Epithelial cell of proximal tubule (primary cell): ENCODE data around the gene SPTSSB. TPM values are rescaled to one million over a fixed set of nuclear protein-coding genes. Genes with fewer than 3 reads are reported as not detected.
A peak's percentile ranks its signal among the peaks of the same experiment; 100 is the strongest.

Experiments
- DNase-seq: peaks from one replicate; pipeline ENCODE4 v3.0.0-alpha.2; 2011; ENCODE audit warnings: low read depth
- H3K4me3 ChIP-seq: 2 replicates; pipeline ENCODE4 v1.5.1; 2011; ENCODE audit warnings: low read depth, mild to moderate bottlenecking, low read length
- CTCF ChIP-seq: conservative IDR thresholded peaks from 2 replicates; pipeline ENCODE4 v1.5.1; 2012; ENCODE audit warnings: low read depth, mild to moderate bottlenecking, low read length
- total RNA-seq: library from RNA; depleted of rRNA; stranded (reverse); fragments of >200 nt; gene quantifications from 2 replicates; pipeline ENCODE4 v1.2.3, GENCODE V29; 2015

Gene SPTSSB, protein sequence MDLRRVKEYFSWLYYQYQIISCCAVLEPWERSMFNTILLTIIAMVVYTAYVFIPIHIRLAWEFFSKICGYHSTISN
- total RNA-seq, result 0.22 TPM in 1 of 2 replicates, not detected in the other

GRCh38 chr3:161371441-161372320 lies at the start of gene SPTSSB:
Gene SPTSSB (minus strand): TSS chr3:161371517. CDS start chr3:161346323, 25,194 bp downstream.
- peak within 1 kb of the TSS; percentile 61 for H3K4me3 ChIP-seq
- no peak for DNase-seq
- peak; percentile 36 for TF ChIP-seq CTCF

DNA sequence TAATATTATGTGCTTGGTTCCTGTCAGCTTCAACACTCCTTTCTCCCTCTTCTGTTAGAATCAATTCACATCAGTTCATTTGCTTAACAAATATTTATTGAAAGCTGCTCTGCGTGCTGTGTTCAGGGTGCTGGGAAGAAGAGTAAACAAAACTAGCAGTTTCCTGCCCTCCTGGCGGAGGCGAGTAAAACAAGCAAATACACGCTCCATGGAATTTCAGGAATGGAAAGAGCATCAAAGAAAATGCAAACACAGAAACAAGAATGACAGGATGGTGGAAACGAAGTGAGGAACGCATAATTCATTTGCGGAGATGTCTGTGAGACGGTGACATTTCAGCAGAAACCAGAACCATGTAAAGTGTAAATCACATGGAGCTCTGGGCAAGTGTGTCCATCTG lies 49.4 kb upstream of the SPTSSB start:
- DNase-seq, result no peak
- H3K4me3 ChIP-seq, result no peak overlapping the region
- TF ChIP-seq CTCF, result peak; percentile 17

- no peak overlapping the region for H3K4me3 ChIP-seq
- no peak for TF ChIP-seq CTCF
- no peak for DNase-seq
Measured at GRCh38 chr3:161419555-161420333, 48.4 kb upstream of the SPTSSB start.

- no peak for TF ChIP-seq CTCF
- DNase-seq, result peak; percentile 43
- H3K4me3 ChIP-seq, result no peak overlapping the region
Measured at GRCh38 chr3:161415506-161416231, 44.4 kb upstream of the SPTSSB start.

GRCh38 chr3:161414907-161415306 lies 43.6 kb upstream of the SPTSSB start:
- no peak overlapping the region for H3K4me3 ChIP-seq
- no peak for TF ChIP-seq CTCF
- no peak for DNase-seq

- DNase-seq, result no peak
- TF ChIP-seq CTCF, result no peak
- no peak overlapping the region for H3K4me3 ChIP-seq
Measured at GRCh38 chr3:161413855-161414210, 42.5 kb upstream of the SPTSSB start.
